ENCODE measurements around the gene SLC66A1. TPM values are rescaled to one million over a fixed set of nuclear protein-coding genes. Genes with fewer than 3 reads are reported as not detected.

Gene SLC66A1
- total and polyA plus RNA-seq, 2 of the 13 experiments (the other 11 are each of a cell fraction or from before 2014, with no cell fraction given), result 15.4 to 18.9 TPM

GRCh38 chr1:19332832-19333231 lies 20.7 kb downstream of the SLC66A1 start:
- Histone ChIP-seq H3K27ac (ENCODE audit: extremely low read length, insufficient read depth, low read length) (no peak overlapping the region), H3K4me2 (ENCODE audit: low read depth, low read length) (no peak overlapping the region), H3K4me1 (ENCODE audit: insufficient read depth, low read length) (peaks cover 17% of the 10 kb centered on the region), H3K79me2 (ENCODE audit: insufficient read depth, low read length) (no peaks in the 10 kb centered on the region), H3K9me3 (ENCODE audit: low read length) (no peaks in the 10 kb centered on the region), H2AFZ (ENCODE audit: low read length) (no peak overlapping the region), H3K36me3 (replicated peaks in 1 of 2; ENCODE audit: control insufficient read depth in 1 of 2, insufficient read depth in 2 of 2, low read length in 2 of 2) (peaks cover 3% of the 10 kb centered on the region in 2 experiments; a peak in 4 of 5 replicates), H3K27me3 (ENCODE audit: control insufficient read depth in 1 of 2, insufficient read depth in 2 of 2, low read length in 2 of 2) (no peaks in the 10 kb centered on the region), H3K9ac (ENCODE audit: insufficient read depth, low read depth, low read length) (no peak overlapping the region), H4K20me1 (ENCODE audit: insufficient read depth, low read length) (no peaks in the 10 kb centered on the region), H3K4me3 (replicated peaks in 1 of 3; ENCODE audit: insufficient read depth in 1 of 3, low read depth in 2 of 3, low read length in 3 of 3) (no peak overlapping the region)
- no peak for DNase-seq (ENCODE audit: low spot score)
- 0 out of 2 replicates have a peak, but pooled peaks have one; percentile 26 for TF ChIP-seq POLR2G (IDR thresholded peaks at IDR 0.05; ENCODE audit: low read depth, low read length)
- TF ChIP-seq ZNF362 (CRISPR knock-in tag; IDR thresholded peaks at IDR 0.05; ENCODE audit: borderline replicate concordance), result no peak
- TF ChIP-seq AGO2 (optimal IDR thresholded peaks at IDR 0.05; ENCODE audit: low read depth, low read length), result peak; percentile 64
- no TSS peak for BruUV-seq (replicated peaks)
- FAIRE-seq, result no peak
- no peak for ATAC-seq
- ChIA-PET CTCF (ENCODE audit: low intra/inter-chr PET ratio, low total read pairs) (no interaction called here), POLR2A (no interaction called here)
- intact Hi-C loops (cut with micrococcal nuclease; ENCODE audit: unreplicated experiment), result no loop called here
- WGBS (ENCODE audit: low lambda C conversion rate), result 95% methylated on average over 12 of the region's 12 CpGs
- in situ Hi-C loops (cut with HindIII; ENCODE audit: extremely low pct_ligation_motif_present, low pct_unique_long_range_greater_than_20kb), result no loop called here

- DNase-seq (ENCODE audit: low spot score), result no peak
- H3K36me3 ChIP-seq (replicated peaks in 1 of 2; ENCODE audit: control insufficient read depth in 1 of 2, insufficient read depth in 2 of 2, low read length in 2 of 2), result peaks cover 0 to under 1% of the 10 kb centered on the region in 2 experiments; a peak in 2 of 5 replicates
- no peak for ATAC-seq
- 89% methylated on average over 9 of the region's 9 CpGs for WGBS (ENCODE audit: low lambda C conversion rate)
- H3K79me2 ChIP-seq (ENCODE audit: insufficient read depth, low read length), result no peaks in the 10 kb centered on the region
- no TSS peak for BruUV-seq (replicated peaks)
- TF ChIP-seq ZNF709 (CRISPR knock-in tag; IDR thresholded peaks at IDR 0.05), result no peak
- no peak for TF ChIP-seq KDM5A (IDR thresholded peaks at IDR 0.05; ENCODE audit: borderline replicate concordance, low read length)
- TF ChIP-seq CEBPB (IDR thresholded peaks at IDR 0.05; ENCODE audit: borderline replicate concordance, low read depth, low read length), result peak; percentile 32; the same call in 1 of the 2 replicates
- TF ChIP-seq EED (CRISPR knock-in tag; IDR thresholded peaks at IDR 0.05), result no peak
- peak; percentile 55; the same call in 1 of the 2 replicates for TF ChIP-seq ZNF460 (CRISPR knock-in tag; IDR thresholded peaks at IDR 0.05; ENCODE audit: borderline replicate concordance)
- no peak for TF ChIP-seq ZNF839 (CRISPR knock-in tag; IDR thresholded peaks at IDR 0.05; ENCODE audit: borderline replicate concordance)
- TF ChIP-seq KAT7 (CRISPR knock-in tag; IDR thresholded peaks at IDR 0.05; ENCODE audit: borderline replicate concordance), result no peak
- no peak for TF ChIP-seq KLF16 (CRISPR knock-in tag; IDR thresholded peaks at IDR 0.05)
- TF ChIP-seq SRSF4 (IDR thresholded peaks at IDR 0.05; ENCODE audit: low read depth, low read length, poor library complexity, severe bottlenecking), result no peak
- intact Hi-C loops (cut with micrococcal nuclease; ENCODE audit: unreplicated experiment), result no loop called here
- H3K9me3 ChIP-seq (ENCODE audit: low read length), result no peaks in the 10 kb centered on the region
- no peak overlapping the region for H3K4me3 ChIP-seq (replicated peaks in 1 of 3; ENCODE audit: insufficient read depth in 1 of 3, low read depth in 2 of 3, low read length in 3 of 3)
- no peaks in the 10 kb centered on the region for H3K27me3 ChIP-seq (ENCODE audit: control insufficient read depth in 1 of 2, insufficient read depth in 2 of 2, low read length in 2 of 2)
- peaks cover 27% of the 10 kb centered on the region for H3K4me1 ChIP-seq (ENCODE audit: insufficient read depth, low read length)
- H3K4me2 ChIP-seq (ENCODE audit: low read depth, low read length), result no peak overlapping the region
- CTCF ChIA-PET (ENCODE audit: low intra/inter-chr PET ratio, low total read pairs), result no interaction called here
- no peak for FAIRE-seq
- no peak overlapping the region for H3K9ac ChIP-seq (ENCODE audit: insufficient read depth, low read depth, low read length)
- in situ Hi-C loops (cut with HindIII; ENCODE audit: extremely low pct_ligation_motif_present, low pct_unique_long_range_greater_than_20kb), result no loop called here
- no peaks in the 10 kb centered on the region for H4K20me1 ChIP-seq (ENCODE audit: insufficient read depth, low read length)
- no peak overlapping the region for H2AFZ ChIP-seq (ENCODE audit: low read length)
- POLR2A ChIA-PET, result no interaction called here
- no peak overlapping the region for H3K27ac ChIP-seq (ENCODE audit: extremely low read length, insufficient read depth, low read length)
Measured at GRCh38 chr1:19333587-19334354, 21.6 kb downstream of the SLC66A1 start.

Data from HepG2 (cell line).